HG03354 (cell line): ENCODE measurements around the gene COL4A2.

Source experiments
- ATAC-seq: cut with Tn5 transposase; IDR thresholded peaks from one replicate; pipeline ENCODE4 v1.9.1; 2021; ENCODE audit warnings: mild to moderate bottlenecking; ENCODE audit not compliant: unreplicated experiment, poor library complexity, severe bottlenecking

Gene COL4A2

DNA sequence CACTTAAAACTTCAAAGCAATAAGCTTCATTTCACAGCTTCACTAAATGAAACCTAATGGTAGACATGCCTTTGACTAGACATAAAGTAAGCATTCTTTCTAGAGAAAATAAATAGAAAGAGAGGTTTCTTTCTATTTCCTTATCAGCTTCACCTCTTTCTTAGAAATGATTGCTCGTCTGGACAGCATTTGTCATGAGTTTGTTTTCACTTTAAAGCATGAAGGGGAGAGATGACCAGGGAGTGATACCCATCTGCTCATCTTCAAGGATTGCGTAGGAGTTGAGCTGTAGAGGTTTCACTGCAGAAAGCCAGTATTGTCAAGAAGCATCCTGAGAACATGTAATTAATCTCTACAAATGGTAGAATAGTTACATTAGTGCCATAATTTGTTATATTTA lies 61.3 kb downstream of the COL4A2 start:
- no peak for ATAC-seq

DNA sequence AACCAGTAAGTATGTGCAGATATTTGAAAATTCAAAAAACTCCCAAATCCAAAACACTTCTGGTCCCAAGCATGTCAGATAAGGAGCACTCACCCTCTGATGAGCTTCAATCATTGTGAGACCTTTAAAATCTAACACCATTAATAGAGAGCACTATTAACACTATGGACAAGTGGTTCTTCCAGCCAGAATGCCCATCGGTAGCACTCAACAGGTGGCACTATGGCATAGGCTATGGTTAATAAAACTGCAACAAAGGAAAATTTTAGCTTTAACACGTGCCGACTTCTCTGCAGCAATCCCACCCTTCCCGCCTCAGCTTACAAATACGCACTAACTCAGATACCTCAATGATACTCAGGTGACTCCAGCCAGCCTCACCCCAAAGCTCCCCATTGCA lies 62.3 kb downstream of the COL4A2 start:
- no peak for ATAC-seq

DNA sequence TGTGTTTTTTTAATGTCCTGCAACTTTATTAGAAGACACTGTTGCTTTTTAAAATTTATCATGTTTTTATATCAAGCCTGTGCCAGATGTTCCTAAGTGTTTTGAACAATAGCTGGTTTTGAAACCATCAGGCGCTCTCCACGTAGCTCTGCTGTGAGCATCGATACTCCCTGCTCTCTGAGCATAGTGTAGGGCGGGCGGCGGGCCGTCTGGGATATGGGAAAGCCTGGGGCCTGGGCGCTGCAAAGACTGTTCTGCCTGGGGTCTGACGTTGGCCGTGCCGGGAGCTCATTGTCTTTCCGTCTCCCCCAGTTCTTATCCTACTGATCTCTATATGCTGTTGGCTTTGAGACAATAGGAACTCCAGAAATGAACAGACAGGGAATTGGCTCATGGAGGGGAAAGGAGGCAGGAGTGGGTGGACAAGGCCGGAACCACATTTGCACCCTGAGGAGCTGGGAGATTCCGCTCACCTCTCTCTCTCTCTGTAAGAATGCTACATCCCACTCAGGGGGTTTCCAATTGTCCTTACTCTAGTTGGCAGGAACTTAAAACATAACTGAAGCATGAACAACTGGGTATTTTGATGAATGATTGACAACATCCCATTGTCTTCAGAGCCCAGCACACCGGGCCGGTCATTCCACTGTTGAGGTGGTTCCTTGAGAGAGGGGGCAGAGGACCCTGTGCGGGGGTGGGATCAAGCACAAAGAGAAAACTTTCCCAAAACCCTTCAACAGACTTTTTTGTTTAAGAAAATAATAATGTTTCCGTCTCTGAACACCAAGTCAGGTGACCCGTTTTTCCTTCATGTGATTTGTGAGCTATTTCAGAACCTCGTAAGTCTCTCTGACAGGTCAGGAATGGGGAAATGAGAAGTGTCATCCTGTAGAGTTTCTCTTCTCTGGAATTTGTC lies 64.7 kb downstream of the COL4A2 start:
- ATAC-seq, result peak; percentile 89

DNA sequence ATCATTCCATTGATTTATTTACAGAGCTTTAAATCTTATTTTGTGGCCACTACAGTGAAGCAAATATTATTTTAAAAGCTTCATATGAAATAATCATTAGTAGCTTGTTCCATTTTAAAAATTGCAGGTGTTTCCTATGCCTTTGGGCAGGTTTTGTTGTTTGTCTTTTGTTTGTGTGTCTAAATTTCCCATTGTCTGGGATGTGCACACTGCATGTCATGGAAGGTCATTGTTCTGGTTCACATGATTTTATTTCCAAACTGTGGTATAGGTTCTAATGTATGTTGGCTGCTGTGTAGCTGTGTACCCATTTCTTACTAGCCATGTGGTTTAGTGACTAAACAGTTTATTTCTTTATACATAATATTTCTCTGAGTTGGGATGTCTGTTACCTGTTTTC lies 65.6 kb downstream of the COL4A2 start:
- no peak for ATAC-seq

DNA sequence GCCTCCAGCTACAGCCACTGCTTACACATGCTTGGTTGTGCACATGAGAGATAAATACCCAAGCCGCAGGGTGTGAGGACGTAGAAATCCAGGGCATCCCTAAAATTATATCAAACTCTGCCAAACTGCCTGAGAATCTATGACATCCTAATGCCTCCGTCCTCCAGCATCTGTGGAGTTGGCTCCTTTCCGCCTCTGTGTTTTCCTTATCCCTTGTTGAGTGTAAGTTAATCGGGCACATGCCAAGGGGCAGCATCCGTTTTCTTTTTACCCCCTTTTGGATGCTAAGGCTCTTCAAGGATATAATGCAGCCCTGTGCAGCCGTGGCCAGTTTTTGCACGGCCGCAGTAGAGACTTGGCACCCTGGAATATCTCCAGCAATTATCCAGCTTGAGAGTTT lies 66.5 kb downstream of the COL4A2 start:
- ATAC-seq, result no peak

DNA sequence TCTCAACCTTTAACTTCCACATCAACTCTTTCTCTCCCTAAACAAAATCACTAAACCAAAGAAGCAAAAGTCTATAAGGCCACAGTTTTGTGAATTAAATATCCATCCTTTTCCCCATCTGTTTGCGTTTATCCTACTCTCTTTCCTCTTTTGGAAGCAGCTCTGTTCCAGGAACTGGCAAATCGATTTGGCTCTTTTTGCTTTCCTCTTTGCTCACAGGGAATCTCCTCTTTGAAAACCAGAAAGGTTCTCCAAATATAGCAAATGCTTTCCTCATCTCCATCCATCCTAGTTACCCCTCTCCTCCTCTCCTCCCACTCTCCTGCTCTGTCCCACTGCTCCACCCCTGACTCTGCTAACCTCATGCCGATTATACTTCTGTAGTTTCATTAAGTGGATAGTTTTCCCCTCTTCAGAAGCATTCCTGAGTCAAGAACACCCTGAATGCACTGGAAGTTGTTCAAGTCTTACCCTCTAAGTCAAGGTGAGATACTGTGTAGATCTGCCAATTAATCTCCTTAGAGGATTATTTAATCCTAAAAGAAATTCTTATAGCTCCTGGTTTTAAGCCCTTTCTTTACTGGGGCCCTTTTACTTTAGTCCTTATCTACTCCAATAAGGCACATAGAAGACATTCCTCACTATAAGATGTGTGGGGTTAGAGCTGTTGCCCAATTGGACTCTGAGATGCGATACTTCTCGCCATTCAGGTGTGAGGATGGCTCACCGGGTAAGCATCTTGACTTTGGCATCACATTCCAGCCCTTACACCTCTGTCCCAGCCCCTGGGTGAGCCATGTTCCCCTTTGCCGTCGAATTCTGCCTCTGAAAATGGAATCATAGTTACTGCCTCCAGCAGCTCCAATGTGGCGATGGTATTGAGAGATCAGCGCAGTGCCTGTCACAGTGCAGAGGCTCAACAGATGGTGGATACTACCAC lies 67.6 kb downstream of the COL4A2 start:
- ATAC-seq, result no peak

DNA sequence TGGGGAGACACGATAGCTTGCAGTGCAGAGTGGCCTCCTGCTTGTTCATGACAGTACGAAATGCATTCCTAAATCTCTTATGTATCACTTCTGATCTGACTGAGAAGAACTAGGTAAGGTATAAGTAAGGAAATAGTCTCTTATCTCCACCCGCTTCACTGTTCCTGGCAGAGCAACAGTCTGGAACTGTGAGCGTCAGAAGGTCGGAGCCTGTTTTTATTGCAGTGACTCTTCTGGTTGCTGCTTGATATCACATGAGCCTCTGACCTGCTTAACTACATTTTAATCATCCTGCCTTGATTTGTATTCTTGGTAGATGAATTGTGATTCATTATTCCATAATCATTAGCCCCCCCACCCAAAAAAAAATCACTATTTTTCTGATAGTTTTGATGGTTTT lies 69.0 kb downstream of the COL4A2 start:
- no peak for ATAC-seq

DNA sequence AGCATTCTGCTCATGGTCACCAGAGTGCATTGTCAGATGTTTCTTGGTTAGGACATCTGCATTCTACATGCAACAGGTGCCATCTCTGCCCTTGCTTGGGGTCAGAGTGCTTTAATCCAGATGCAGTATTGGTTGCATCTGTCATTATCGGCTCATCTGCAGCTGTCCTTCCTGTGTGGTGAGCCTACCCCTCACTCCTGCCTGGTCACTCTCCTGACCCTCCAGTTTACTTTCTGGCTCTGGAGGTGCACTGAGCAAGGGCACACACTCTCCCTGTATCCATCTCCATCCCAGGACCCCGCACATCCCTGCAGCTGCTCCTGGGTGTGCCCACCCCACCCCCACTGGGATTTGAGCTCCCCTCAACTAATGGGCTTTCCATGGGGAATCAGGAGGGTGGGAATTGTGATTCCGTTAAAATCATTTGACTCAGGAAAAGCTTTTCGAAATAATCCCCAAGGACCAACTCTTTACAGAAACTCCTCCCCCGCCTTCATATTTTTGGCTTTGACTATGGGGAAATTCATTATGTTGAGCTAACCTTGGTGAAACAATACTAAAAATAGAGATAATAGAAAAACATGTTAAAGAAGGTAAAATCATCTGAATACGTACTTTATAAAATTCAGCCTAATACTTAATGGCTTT lies 70.2 kb downstream of the COL4A2 start:
- no peak for ATAC-seq

DNA sequence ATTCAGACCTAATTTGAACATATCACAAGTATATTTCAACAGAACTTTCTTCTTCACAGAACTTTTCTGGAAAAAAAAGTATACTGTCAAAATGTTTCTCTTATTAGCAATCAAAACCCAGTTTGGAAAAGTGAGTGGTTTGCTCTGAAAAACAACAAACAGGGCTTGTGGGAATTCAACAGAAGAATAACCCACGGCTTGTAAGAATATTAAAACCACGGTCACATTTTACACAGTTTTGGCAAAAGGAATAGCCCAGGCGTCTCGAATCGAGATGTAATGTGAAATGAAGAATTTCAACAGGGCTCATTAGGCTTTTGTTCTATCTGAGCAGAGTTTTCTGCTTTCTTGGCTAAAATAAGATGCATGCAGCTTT lies 70.7 kb downstream of the COL4A2 start:
- ATAC-seq, result no peak

DNA sequence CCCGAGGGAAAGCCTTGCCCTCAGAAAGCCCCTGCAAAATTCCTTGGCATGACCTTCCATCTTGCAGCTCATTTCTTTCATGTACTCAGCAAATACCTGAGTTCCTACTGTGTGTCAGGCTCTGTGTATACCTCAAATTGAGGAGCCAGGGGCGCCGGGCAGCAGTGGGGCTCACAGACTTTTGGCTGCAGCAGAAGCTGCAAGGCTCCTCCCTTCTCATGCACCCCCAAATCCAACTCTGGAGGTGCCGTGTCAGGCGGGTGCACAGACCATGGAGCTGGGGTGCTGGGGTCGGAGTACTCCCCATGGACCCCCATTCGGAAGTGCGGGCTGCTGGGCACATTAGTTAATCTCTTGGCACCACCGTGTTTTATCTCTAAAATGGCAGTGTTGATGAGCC lies 72.3 kb downstream of the COL4A2 start:
- ATAC-seq, result no peak

DNA sequence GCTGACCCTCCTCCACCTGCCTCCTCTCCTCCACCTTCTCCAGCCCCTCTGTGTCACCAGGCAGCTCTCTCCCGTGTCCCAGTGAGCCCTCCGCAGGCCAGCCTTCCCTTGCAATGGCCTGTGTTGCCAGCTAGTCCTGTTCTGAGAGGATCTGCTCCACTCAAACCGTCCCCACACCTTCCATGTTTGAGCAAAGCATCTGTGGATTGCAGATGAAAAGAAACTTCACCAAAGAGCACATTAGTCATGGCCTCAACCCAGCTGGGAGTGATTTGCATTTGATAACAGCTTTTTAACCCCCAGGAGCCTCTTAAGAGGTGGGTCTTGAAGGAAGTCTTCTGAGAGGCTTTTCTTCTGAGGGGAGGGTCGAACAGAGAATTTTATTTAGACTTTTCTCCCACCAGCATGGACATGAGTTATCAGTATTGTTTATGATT lies 72.8 kb downstream of the COL4A2 start:
- no peak for ATAC-seq

DNA sequence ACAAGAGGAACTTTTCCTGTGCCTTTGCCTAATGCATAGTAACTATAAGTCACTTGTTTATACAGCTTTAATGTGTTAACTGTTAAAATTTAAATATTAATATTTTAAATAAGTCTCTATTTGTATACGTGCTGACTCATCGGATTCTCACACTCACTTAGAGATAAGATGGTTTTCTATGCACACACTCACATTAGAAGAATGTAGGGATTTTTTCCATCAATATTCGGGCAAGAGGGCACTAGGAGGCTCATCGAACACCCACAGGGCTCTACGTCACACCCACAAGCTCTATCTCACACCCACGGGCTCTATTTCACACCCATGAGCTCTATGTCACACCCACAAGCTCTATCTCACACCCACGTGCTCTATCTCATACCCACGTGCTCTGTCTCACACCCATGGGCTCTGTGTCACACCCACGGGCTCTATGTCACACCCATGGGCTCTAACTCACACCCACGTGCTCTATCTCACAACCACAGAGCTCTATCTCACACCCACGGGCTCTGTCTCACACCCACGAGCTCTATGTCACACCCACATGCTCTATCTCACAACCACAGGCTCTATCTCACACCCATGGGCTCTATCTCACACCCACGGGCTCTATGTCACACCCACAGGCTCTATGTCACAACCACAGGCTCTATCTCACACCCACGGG lies 73.4 kb downstream of the COL4A2 start:
- no peak for ATAC-seq

DNA sequence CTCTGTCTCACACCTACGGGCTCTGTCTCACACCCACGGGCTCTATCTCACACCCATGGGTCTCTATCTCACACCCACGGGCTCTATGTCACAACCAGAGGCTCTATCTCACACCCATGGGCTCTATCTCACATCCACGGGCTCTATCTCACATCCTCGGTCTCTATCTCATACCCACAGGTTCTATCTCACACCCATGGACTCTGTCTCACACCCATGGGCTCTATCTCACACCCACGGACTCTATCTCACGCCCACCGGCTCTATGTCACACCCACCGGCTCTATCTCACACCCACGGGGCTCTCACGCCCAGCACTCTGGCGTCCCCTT lies 73.9 kb downstream of the COL4A2 start:
- ATAC-seq, result no peak

DNA sequence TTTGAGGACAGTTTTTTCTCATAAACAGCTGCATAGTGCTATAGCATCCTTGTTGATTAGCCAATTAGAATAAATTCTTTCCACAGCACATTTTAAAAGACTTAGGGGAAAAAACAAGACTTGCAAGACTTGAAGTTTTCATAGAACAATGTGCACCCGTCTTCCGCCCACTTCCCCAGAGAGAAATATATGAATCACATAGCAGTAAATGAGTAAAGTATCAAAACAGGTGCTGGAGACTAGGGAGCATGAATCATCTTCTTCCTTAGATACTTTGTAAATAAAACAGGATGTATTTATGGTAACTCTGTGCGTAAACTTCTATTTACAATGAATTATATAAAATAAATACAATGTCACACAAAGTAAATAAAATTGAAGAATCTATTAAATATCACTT lies 75.1 kb downstream of the COL4A2 start:
- no peak for ATAC-seq

DNA sequence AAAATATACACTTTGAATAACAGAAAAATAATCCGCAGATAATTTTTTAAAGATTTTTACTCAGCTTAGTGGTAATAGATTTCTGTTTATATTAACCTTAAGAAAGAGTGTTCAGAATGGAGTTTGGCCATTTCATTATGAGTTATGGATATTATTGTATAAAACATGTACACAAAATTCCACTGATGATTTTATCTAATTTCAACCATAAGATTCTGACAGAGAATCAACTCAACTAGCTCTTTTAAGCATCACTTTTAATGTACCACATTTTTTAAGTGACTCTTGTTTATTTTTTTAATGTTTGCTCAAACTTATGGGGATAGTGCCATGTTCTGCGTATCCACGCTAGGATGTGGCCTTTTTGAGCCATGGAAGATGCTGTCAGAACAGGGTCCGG lies 75.7 kb downstream of the COL4A2 start:
- no peak for ATAC-seq

DNA sequence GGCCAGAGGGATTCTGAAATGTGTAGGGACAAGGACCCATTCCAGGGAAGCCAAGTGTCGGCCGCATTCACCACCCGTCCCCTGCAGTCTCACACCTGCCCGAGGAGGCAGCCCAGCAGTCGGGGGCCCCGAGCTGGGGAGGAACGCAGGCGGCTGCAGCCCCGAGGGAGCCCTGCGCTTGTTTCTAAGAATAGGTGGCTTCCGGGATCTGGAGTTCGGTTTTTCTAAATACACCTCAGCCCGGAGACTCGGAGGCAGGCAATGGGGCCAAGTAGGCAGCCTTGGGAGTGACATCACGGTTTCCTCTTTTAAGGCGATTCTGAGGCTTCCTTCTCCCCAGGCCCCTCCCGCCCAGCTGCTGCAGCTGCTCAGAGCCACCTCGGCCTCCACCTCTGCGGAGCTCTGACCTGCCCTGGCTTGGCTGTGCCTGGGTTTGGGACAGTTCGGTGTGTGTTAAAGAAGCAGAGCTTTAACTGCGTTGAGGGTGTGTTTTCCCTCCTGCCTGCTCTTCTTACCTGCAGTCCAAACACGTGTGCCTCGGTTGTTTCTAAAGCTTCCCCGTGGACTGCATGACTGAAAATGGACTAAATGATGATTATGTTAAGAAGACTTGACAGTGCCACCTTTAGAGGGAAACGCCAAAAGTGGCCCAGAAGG lies 80.5 kb downstream of the COL4A2 start:
- ATAC-seq, result peak; percentile 95

DNA sequence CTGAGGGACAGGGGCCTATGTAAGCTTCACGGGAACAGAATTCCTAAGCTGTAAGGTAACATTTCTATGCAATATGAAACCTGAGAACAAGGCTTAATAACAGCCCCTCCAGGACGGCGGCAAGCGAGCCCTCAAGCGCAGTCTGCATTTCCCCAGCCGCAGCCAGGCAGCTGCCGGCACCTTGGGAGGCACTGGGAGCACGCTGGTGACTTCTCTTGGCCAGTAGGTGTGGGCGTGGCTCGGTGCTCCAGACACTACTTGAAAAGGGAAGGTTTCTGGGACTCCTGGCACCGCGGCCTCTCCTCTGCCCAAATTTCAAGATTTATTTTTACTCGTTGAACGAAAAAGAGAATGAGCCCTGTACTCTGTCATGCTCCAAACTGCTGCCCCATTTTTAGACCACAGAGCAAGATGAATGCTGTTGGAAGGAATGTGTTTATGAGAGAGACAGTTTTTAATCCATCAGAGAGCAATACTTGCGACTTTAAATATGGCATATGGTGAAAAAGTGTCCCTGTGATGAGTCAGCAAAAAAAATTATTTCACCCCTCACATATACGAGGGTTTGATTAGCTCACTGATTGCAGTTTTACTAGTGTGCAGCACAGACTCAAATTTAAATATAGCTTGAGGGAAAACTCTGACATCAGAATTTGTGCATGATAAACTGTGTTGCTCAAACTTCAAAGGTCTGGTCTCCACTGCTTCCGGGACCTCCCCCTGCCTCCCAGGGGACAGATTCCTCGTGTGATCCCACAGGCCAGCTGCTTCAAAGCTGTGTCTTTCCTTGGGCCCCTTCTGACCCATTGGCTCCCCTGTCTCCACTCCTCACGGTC lies 81.2 kb downstream of the COL4A2 start:
- ATAC-seq, result no peak

DNA sequence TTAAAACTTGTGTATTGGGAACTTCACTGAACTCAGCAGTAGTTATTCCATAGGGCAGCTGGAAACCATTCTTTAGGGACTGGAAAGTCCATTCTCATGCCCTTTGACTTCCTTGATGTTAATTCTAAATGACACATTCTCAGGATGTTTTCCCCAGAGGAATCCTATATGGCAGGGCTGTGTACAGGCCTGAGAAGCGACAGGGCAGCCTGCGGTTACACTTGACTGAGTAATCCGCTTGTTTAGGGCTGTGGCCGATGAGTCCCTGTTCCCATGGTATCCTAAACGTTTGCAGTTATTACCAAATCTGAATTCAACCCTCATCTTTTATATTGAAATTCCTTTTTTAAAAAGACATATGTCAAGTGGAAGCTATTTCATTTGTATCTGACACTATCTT lies 83.5 kb downstream of the COL4A2 start:
- ATAC-seq, result no peak

DNA sequence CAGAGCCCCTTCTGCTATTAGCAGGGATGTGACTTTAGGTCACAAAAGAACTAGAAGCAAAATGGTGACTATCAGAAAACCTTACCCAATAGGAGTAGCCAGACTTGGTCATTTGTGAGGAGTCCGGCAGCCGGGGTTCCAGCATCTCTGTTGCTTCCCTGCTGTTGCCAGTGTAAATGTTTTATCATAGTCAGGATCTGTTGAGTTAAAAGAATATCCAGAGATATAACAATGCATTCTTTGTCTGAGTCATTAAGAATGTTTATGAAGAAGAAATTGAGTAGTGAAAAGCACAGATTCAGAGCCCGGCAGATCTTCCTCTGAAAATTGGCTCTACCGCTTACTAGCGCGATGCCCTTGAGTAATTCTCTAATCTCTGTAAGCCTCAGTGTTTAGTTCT lies 84.2 kb downstream of the COL4A2 start:
- no peak for ATAC-seq
